Measurements from ENCODE around the gene BCL6. TPM values are rescaled to one million over a fixed set of nuclear protein-coding genes. Genes with fewer than 3 reads are reported as not detected.
A peak's percentile ranks its signal among the peaks of the same experiment; 100 is the strongest.

BCL6 gene
- total RNA-seq, 6 donors from 2014 or later, result 80.4 to 268 (median 119) TPM

DNA sequence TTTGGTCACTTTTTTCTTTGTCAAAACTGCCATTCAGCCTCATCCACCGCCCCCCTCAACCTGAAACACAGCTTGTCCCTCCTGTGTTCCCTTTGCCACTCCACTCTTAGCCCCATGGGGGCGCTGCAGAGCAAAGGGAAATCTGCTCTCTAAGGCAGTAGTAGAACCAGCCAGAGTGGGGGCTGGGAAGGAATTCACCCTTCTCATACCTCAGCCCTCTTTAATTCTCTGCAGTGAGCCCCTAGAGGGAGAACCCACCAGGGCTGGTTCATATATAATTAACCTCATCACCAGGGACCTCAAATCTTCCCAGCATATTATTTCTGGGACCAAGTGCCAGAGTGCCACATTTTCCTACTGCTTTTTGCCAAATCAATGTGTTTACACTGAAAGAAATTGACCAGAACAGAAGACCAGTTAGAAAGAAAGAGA is 2.8 kb upstream of the BCL6 start:
- Histone ChIP-seq H3K36me3 (no peaks in the 10 kb centered on the region), H3K27ac (peak overlapping the region in 3 of 4 donors; percentile 97 to 99 (median 98)), H3K9me3 (no peaks in the 10 kb centered on the region), H3K4me1 (peaks cover 27 to 33% (median 27%) of the 10 kb centered on the region in 4 donors), H3K27me3 (no peaks in the 10 kb centered on the region), H3K4me3 (no peak overlapping the region)
- ATAC-seq (ENCODE audit: low FRiP score in 2 of 2) (peak; percentile 54 to 74), DNase-seq (peak in 1 of 2 donors; percentile 96)
- 0% methylated on average over 2 of the region's 2 CpGs for WGBS, 2 donors
- TF ChIP-seq, protein P1, sequence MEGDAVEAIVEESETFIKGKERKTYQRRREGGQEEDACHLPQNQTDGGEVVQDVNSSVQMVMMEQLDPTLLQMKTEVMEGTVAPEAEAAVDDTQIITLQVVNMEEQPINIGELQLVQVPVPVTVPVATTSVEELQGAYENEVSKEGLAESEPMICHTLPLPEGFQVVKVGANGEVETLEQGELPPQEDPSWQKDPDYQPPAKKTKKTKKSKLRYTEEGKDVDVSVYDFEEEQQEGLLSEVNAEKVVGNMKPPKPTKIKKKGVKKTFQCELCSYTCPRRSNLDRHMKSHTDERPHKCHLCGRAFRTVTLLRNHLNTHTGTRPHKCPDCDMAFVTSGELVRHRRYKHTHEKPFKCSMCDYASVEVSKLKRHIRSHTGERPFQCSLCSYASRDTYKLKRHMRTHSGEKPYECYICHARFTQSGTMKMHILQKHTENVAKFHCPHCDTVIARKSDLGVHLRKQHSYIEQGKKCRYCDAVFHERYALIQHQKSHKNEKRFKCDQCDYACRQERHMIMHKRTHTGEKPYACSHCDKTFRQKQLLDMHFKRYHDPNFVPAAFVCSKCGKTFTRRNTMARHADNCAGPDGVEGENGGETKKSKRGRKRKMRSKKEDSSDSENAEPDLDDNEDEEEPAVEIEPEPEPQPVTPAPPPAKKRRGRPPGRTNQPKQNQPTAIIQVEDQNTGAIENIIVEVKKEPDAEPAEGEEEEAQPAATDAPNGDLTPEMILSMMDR (IDR thresholded peaks at IDR 0.05), result peak; percentile 85 to 96 (median 92)
- TF ChIP-seq POLR2AphosphoS5 (IDR thresholded peaks at IDR 0.05) (peak; percentile 31 to 37), EP300 (IDR thresholded peaks at IDR 0.05) (no peak), POLR2A (IDR thresholded peaks at IDR 0.05) (no peak)

DNA sequence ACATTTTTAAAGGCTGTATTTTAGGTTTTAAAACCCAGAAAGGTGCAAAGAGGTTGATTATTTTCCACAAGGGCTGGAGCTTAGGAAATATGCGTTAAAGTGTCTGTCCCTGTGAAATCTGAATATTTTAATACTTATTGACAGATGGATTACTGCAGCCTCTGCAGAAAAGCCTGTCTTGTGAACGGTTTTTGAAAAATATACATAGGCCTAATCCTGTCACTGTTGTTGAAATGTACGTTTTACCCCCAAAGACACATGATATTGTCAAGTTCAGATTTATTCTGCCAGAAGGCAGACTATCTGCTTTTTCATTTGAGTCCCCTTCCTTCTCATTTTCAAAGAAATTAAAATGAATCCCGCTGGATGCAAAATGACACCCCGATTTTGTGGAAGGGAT is 2.2 kb upstream of the BCL6 start:
- H3K4me1 ChIP-seq, result peaks cover 27 to 36% (median 30%) of the 10 kb centered on the region in 4 donors
- H3K27ac ChIP-seq, result peak overlapping the region; percentile 97 to 99 (median 98)
- no peaks in the 10 kb centered on the region for H3K36me3 ChIP-seq
- WGBS, 2 donors, result 54 to 58% methylated on average over 5 of the region's 5 CpGs
- no peaks in the 10 kb centered on the region for H3K9me3 ChIP-seq
- no peaks in the 10 kb centered on the region for H3K27me3 ChIP-seq
- no peak overlapping the region for H3K4me3 ChIP-seq
- no peak for DNase-seq
- TF ChIP-seq, protein P1 (IDR thresholded peaks at IDR 0.05), result no peak
- no peak for TF ChIP-seq POLR2AphosphoS5 (IDR thresholded peaks at IDR 0.05)
- no peak for TF ChIP-seq EP300 (IDR thresholded peaks at IDR 0.05)
- no peak for TF ChIP-seq POLR2A (IDR thresholded peaks at IDR 0.05)
- no peak for ATAC-seq (ENCODE audit: low FRiP score in 2 of 2)

DNA sequence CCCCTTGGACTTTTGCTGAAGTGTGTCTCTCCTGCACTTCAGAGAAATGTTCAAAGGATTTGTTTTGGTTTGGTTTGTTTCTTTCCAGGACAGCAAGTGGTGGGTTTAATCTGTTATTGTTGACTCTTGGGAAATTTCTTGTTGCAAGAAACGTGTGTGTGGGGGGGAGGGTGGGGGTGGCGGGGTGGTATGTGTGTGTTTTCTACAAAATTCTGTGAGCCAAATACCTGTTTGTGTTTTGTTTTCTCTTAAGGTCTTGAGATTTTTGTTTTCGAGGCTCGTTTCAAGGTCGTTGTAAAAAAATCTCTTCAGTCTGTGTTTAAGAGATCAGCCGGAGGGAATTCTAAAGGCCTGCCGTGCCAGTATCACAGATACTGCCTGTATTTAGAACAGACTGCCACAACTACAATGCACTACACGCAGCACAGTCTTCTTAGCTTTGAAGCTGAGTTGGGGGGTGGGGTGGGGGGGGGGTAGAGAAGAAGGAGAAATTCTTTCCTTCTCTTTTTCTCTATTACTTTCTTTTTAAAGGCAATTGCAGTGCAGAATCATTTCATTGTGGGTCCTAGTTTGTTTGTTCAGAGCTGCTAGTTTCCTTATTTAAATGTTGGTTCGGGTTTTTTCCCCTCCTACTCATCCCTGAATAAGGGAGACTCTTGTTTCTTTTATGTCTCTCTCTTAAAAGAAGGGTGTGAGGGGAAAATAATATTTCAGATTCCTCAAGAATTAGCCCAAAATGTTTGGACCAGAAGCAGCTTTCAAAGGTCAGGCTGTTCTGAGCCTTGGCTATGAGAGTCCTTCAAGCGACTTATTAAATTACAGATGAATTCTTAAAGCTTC is 1.4 kb upstream of the BCL6 start:
- Histone ChIP-seq H3K36me3 (no peaks in the 10 kb centered on the region), H3K27me3 (no peaks in the 10 kb centered on the region), H3K9me3 (no peaks in the 10 kb centered on the region), H3K4me3 (peak overlapping the region in 3 of 4 donors; percentile 62 to 67 (median 66)), H3K4me1 (peaks cover 28 to 45% (median 36%) of the 10 kb centered on the region in 4 donors), H3K27ac (peak overlapping the region; percentile 97 to 99 (median 98))
- TF ChIP-seq POLR2A (IDR thresholded peaks at IDR 0.05), result no peak
- TF ChIP-seq POLR2AphosphoS5 (IDR thresholded peaks at IDR 0.05), result no peak
- TF ChIP-seq, protein P1 (IDR thresholded peaks at IDR 0.05), result no peak
- no peak for TF ChIP-seq EP300 (IDR thresholded peaks at IDR 0.05)
- DNase-seq (no peak), ATAC-seq (ENCODE audit: low FRiP score in 2 of 2) (no peak)
- WGBS, 2 donors, result 37 to 39% methylated on average over 10 of the region's 10 CpGs

DNA sequence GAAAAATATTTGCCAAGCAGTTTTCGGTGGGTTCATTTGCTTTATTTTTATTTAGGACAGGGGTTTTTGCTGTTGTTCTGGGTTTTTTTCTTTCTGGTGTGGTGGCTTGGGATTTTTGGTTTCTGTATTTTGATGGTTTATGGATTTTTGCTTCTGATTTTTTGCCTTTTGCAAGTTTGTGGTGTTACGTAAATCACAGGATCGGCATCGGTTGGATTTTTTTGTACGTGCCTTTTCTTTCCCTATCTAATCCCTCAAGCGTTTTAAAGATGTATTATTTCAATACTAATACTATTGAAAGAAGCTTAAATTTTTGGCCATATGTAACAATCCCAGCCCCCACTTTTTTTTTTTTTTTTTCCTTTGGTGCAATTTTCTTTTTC is 782 bp upstream of the BCL6 start:
- H3K36me3 ChIP-seq, result no peaks in the 10 kb centered on the region
- H3K9me3 ChIP-seq, result no peaks in the 10 kb centered on the region
- no peak for TF ChIP-seq POLR2A (IDR thresholded peaks at IDR 0.05)
- WGBS, 2 donors, result 8 to 13% methylated on average over 6 of the region's 6 CpGs
- peaks cover 28 to 47% (median 36%) of the 10 kb centered on the region in 4 donors for H3K4me1 ChIP-seq
- DNase-seq, result no peak
- no peak for ATAC-seq (ENCODE audit: low FRiP score in 2 of 2)
- H3K27me3 ChIP-seq, result no peaks in the 10 kb centered on the region
- peak overlapping the region; percentile 97 to 99 (median 98) for H3K27ac ChIP-seq
- H3K4me3 ChIP-seq, result peak overlapping the region; percentile 26 to 67 (median 64)
